Transverse colon (tissue), 4 donors: ENCODE data around the gene TBX18. TPM values are rescaled to one million over a fixed set of nuclear protein-coding genes. Genes with fewer than 3 reads are reported as not detected.

Experiments used
- DNase-seq: peaks from one replicate; pipeline ENCODE4 v3.0.0-alpha.2; 2019
- H3K27ac ChIP-seq, 4 donors: fragments of 200-600 bp; sonication (generic); 2 replicates each; pipeline ENCODE4 v1.5.1; 2016 to 2018; ENCODE audit warnings: inconsistent platforms in 4 of 4
- H3K27me3 ChIP-seq: fragments of 200-600 bp; sonication (generic); 2 replicates; pipeline ENCODE4 v1.5.1; 2017; ENCODE audit warnings: inconsistent platforms
- H3K36me3 ChIP-seq, 4 donors: fragments of 200-600 bp; sonication (generic); 2 replicates each; pipeline ENCODE4 v1.5.1; 2017 to 2019; ENCODE audit warnings: inconsistent platforms in 4 of 4
- H3K4me1 ChIP-seq, 4 donors: fragments of 200-600 bp; sonication (generic); 2 replicates each; pipeline ENCODE4 v1.5.1; 2017 to 2020; ENCODE audit warnings: inconsistent platforms in 4 of 4
- H3K4me3 ChIP-seq, 4 donors: fragments of 200-600 bp; sonication (generic); 1 replicate in 1 of 4; 2 replicates in 3 of 4; pipeline versions ENCODE4 v1.5.1 to v1.6.1; 2017 to 2019; ENCODE audit warnings: inconsistent platforms in 4 of 4
- H3K9me3 ChIP-seq, 2 donors: fragments of 200-600 bp; sonication (generic); 2 replicates each; pipeline ENCODE4 v1.5.1; 2017 to 2019; ENCODE audit warnings: inconsistent platforms in 2 of 2
- EP300 ChIP-seq: sonication (generic); formaldehyde crosslinking; IDR thresholded peaks from one replicate; pipeline ENCODE4 v1.6.1; 2017; ENCODE audit warnings: antibody characterized with exemption, low read depth
- POLR2A ChIP-seq: fragments of 450-650 bp; IDR thresholded peaks from one replicate; pipeline ENCODE4 v1.6.1; 2016; ENCODE audit warnings: antibody characterized with exemption, mild to moderate bottlenecking, moderate library complexity
- POLR2AphosphoS5 ChIP-seq, 3 donors: sonication (generic); formaldehyde crosslinking; IDR thresholded peaks; one replicate each; pipeline ENCODE4 v1.6.1; 2016; ENCODE audit warnings: antibody characterized with exemption in 3 of 3
- WGBS, 2 donors: methylation state at CpG; one replicate each; pipeline ENCODE4 v1.1.5; 2018; ENCODE audit warnings: low coverage in 1 of 2; 5-methylcytosine and 5-hydroxymethylcytosine counted together
- in situ Hi-C, 4 donors: fragments of 200-750 bp; cut with MboI; loops; one replicate each; pipeline versions ENCODE4 v1.15.0 to v1.15.1; 2017; ENCODE audit warnings: low sequenced_read_pairs in 3 of 4, low pct_ligation_motif_present in 1 of 4, low pct_unique_long_range_greater_than_20kb in 1 of 4
- intact Hi-C: fragments of 100-400 bp; cut with DNase I; formaldehyde crosslinking; loops from one replicate; pipeline ENCODE4 v1.15.1; 2023; ENCODE audit warnings: low total_unique reads
- total RNA-seq, 4 donors: library from RNA; depleted of rRNA; stranded (reverse); fragments of >200 nt; gene quantifications; one replicate each; pipeline ENCODE4 v1.1.0, GENCODE V29; 2016
- TF ChIP-seq, protein P1 (sequence below), 5 experiments: fragments of 200-600 bp in 3 of 5; fragments of 450-650 bp in 2 of 5; sonication (generic) in 3 of 5; IDR thresholded peaks; 1 replicate in 2 of 5; 2 replicates in 3 of 5; pipeline ENCODE4 v1.5.1; 2016 to 2017; ENCODE audit warnings: antibody characterized with exemption in 5 of 5, inconsistent platforms in 3 of 5, mild to moderate bottlenecking in 2 of 5, moderate library complexity in 1 of 5

Gene TBX18
- total RNA-seq, 4 donors from 2014 or later: 0.14 to 3.2 (median 1.9) TPM

DNA sequence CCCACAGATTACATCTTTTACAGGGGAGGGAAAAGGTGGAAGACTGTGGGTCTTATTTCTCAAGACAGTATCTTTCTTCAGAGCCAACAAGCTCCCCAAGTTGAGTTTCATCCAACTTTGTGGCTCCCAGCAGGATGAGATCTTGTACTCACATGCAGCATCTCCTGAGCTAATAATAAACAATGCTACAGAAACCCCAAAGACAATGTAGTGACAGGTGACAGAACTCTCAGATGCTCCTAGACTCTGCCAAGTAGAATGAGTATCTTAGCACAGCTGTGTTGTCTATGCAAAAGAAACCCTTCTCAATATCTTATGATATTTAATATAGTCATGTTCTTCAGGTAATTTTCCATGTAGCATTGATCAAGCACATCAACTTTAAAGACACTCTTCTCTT, 90.0 kb downstream of the TBX18 start:
- H3K4me1 ChIP-seq: no peaks in the 10 kb centered on the region
- intact Hi-C loops (no loop called here), in situ Hi-C loops (no loop called here)
- no peaks in the 10 kb centered on the region for H3K9me3 ChIP-seq
- H3K4me3 ChIP-seq: no peak overlapping the region
- no peaks in the 10 kb centered on the region for H3K27me3 ChIP-seq
- DNase-seq: no peak
- no peaks in the 10 kb centered on the region for H3K36me3 ChIP-seq
- no peak for TF ChIP-seq EP300
- no peak overlapping the region for H3K27ac ChIP-seq

DNA sequence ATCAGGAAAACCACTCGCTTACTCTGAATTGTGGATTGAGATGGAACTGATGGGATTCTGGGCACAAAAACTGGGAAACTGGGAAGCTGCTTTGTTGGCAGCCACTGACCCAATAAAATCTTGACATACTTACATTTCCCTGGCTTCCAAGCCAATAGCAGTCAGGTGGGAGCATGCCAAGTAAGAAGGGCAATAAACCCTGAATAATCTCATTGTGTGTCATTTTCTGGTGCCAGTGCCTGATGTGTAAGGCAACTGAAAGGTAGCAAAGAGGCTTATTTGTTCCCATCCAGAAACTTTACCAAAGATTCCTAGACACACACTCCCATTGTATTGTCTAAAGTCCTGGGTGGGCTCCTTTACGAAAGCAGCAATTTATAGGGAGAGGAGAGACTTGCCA, 93.2 kb downstream of the TBX18 start:
- no peak for DNase-seq
- Histone ChIP-seq H3K4me3 (no peak overlapping the region), H3K4me1 (no peaks in the 10 kb centered on the region), H3K27ac (no peak overlapping the region), H3K36me3 (no peaks in the 10 kb centered on the region), H3K9me3 (no peaks in the 10 kb centered on the region), H3K27me3 (no peaks in the 10 kb centered on the region)
- TF ChIP-seq, protein P1, sequence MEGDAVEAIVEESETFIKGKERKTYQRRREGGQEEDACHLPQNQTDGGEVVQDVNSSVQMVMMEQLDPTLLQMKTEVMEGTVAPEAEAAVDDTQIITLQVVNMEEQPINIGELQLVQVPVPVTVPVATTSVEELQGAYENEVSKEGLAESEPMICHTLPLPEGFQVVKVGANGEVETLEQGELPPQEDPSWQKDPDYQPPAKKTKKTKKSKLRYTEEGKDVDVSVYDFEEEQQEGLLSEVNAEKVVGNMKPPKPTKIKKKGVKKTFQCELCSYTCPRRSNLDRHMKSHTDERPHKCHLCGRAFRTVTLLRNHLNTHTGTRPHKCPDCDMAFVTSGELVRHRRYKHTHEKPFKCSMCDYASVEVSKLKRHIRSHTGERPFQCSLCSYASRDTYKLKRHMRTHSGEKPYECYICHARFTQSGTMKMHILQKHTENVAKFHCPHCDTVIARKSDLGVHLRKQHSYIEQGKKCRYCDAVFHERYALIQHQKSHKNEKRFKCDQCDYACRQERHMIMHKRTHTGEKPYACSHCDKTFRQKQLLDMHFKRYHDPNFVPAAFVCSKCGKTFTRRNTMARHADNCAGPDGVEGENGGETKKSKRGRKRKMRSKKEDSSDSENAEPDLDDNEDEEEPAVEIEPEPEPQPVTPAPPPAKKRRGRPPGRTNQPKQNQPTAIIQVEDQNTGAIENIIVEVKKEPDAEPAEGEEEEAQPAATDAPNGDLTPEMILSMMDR (IDR thresholded peaks at IDR 0.05): no peak
- in situ Hi-C loops (no loop called here), intact Hi-C loops (no loop called here)
- WGBS, 2 donors: 41 to 52% methylated on average over 2 of the region's 2 CpGs

DNA sequence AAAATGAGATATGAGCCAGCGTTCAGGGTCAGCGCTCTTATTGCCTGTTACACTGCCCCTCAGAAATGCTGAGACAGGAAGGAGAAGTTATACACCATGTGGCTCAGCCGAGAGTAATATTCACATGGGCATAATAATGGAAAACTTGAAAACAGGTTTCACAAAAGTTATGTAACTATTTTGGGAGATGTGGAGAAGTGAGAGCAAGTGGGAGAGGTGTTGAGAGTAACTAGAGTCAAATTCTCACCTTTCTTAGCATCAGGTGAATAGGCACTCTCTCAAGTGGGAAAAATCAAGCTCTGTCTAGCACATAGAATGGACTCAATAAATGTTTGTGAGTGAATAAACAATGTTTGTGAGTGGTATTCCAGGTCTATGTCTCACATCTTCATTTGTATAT, 94.5 kb downstream of the TBX18 start:
- no peak overlapping the region for H3K27ac ChIP-seq
- H3K36me3 ChIP-seq: no peaks in the 10 kb centered on the region

DNA sequence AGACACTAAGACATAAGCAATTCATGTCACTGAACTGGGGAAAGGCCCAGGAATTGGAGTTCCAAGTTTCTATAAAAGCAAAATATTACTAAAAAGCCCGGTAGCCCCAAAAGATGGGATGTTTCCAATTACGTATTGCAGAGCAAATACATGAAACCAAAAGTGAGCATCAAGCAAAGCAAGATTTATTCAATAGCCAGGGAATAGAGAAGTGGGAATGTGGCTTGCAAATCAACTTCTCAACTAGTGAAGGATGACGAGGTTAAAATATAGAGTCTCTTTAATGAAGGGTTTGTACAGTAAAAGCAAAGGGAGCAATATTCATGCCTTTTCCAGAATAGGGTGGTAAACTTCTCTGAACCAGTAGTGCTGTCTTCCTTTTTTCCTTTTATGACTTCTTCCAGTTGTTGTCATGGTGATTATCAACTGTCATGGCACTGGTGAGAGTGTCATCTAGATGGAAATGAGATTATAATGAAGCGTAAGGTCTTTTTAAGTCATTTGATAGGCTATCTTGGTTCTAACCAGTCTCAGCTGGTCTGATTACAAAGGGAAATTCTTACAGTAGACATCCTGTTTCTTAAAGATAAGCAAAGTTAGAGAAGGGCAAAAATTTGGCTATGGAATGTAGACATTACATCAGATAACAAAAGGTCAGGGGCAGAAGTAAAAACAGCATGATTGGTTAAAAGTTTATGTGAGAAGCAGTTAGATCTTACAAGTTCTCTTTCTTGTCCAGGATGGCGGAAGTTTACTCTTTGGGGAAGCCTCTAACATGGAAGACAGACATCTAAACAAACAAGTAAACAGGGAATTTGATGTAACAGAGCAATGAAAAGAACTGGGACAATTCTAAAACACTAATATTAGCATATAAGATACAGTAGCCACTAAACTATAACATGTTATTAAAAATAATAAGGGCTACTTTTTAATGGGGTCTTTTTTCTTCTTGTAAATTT, 96.9 kb downstream of the TBX18 start:
- H3K4me1 ChIP-seq: no peaks in the 10 kb centered on the region
- in situ Hi-C loops: no loop called here

More for the DNA sequence above, 94.5 kb downstream of the TBX18 start:
- TF ChIP-seq, protein P1 (IDR thresholded peaks at IDR 0.05): no peak
- TF ChIP-seq EP300 (no peak), POLR2AphosphoS5 (IDR thresholded peaks at IDR 0.05) (no peak), POLR2A (no peak)
- in situ Hi-C loops (no loop called here), intact Hi-C loops (no loop called here)
- Histone ChIP-seq H3K9me3 (no peaks in the 10 kb centered on the region), H3K4me3 (no peak overlapping the region), H3K27me3 (no peaks in the 10 kb centered on the region), H3K4me1 (no peaks in the 10 kb centered on the region)
- 77 to 91% methylated on average over 3 of the region's 3 CpGs for WGBS, 2 donors
- DNase-seq: no peak

More for the DNA sequence above, 96.9 kb downstream of the TBX18 start:
- H3K36me3 ChIP-seq: no peaks in the 10 kb centered on the region
- no peak for TF ChIP-seq POLR2A
- TF ChIP-seq POLR2AphosphoS5 (IDR thresholded peaks at IDR 0.05): no peak
- no peak for TF ChIP-seq EP300
- TF ChIP-seq, protein P1 (IDR thresholded peaks at IDR 0.05): no peak
- intact Hi-C loops: no loop called here
- 81% methylated on average over 5 of the region's 5 CpGs for WGBS, 2 donors
- DNase-seq: no peak
- no peaks in the 10 kb centered on the region for H3K9me3 ChIP-seq
- no peak overlapping the region for H3K27ac ChIP-seq
- H3K27me3 ChIP-seq: no peaks in the 10 kb centered on the region
- no peak overlapping the region for H3K4me3 ChIP-seq
